ENCODE data around the gene USP15.
"Not testable (repeated sequence)": the region's sequence is repeated elsewhere in the genome, so short reads cannot be mapped to it uniquely, and the experiment has no call there.

The USP15 gene

DNA sequence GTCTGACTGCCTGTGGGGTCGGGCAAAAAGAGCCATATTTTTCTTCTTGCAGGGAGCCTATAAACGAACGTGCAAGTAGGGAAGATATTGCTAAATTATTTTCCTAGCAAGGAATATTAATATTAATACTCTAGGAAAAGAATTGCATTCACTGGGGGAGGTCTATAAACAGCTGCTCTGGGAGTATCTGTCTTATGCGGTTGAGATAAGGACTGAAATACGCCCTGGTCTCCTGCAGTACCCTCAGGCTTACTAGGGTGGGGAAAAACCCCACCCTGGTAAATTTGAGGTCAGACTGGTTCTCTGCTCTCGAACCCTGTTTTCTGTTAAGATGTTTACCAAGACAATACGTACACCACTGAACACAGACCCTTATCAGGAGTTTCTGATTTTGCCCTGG, 203.0 kb downstream of the USP15 start:
- not testable (repeated sequence) for DNase-seq

All from bone marrow (tissue), 2 donors.